DND-41 (cell line): Measurements from ENCODE around the gene DDX52.

Experiments
- CTCF ChIP-seq: IDR thresholded peaks from 2 replicates; pipeline ENCODE4 v1.5.1; 2012; ENCODE audit warnings: borderline replicate concordance, low read length, moderate library complexity, mild to moderate bottlenecking; ENCODE audit not compliant: poor library complexity, severe bottlenecking; ENCODE audit errors: extremely low read depth
- EZH2 ChIP-seq: IDR thresholded peaks from 3 replicates; pipeline ENCODE4 v1.6.1; 2012; ENCODE audit warnings: borderline replicate concordance, low read depth, mild to moderate bottlenecking, moderate library complexity, low read length, inconsistent platforms; ENCODE audit not compliant: severe bottlenecking

- TF ChIP-seq CTCF (peak; percentile 56), EZH2 (no peak)
These were observed 72.6 kb downstream of the DDX52 start for GRCh38 chr17:37570527-37571093.
